Measurements from ENCODE around the gene TTBK2. TPM values are rescaled to one million over a fixed set of nuclear protein-coding genes. Genes with fewer than 3 reads are reported as not detected.

Gene TTBK2
- polyA plus RNA-seq, 1 experiment: 3.3 TPM

DNA sequence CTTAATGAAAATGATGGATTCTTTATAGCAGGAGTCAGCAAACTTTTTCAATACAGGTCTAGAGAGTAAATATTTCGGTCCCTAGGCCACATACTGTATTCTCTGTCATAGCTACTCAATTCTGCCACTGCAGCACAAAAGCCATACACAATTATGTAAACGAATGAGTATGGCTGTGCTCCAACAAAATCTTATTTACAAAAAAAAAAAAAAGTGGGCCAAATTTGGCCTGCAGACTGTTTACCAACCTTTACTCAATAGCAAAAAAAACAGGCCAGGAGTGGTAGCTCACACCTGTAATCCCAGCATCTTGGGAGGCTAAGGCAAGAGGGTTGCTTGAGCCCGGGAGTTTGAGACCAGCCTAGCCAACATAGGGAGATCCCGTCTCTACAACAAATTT is 41.1 kb downstream of the TTBK2 start:
- ChIA-PET POLR2A (no interaction called here), CTCF (interaction anchor here (0.6 to 0.8 kb wide), 2 partner anchors 16 to 18 kb away, joined by 3 to 4 read pairs; no protein-coding TSS in a partner anchor)
- TF ChIP-seq, protein P1, sequence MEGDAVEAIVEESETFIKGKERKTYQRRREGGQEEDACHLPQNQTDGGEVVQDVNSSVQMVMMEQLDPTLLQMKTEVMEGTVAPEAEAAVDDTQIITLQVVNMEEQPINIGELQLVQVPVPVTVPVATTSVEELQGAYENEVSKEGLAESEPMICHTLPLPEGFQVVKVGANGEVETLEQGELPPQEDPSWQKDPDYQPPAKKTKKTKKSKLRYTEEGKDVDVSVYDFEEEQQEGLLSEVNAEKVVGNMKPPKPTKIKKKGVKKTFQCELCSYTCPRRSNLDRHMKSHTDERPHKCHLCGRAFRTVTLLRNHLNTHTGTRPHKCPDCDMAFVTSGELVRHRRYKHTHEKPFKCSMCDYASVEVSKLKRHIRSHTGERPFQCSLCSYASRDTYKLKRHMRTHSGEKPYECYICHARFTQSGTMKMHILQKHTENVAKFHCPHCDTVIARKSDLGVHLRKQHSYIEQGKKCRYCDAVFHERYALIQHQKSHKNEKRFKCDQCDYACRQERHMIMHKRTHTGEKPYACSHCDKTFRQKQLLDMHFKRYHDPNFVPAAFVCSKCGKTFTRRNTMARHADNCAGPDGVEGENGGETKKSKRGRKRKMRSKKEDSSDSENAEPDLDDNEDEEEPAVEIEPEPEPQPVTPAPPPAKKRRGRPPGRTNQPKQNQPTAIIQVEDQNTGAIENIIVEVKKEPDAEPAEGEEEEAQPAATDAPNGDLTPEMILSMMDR (IDR thresholded peaks at IDR 0.05; ENCODE audit: insufficient read depth, low read depth, low read length): no peak
- no peaks in the 10 kb centered on the region for H3K27me3 ChIP-seq (ENCODE audit: control insufficient read depth, insufficient read depth, low read length)
- DNase-seq (ENCODE audit: low read depth): no peak
- H3K36me3 ChIP-seq (ENCODE audit: control insufficient read depth, insufficient read depth, low read length): no peaks in the 10 kb centered on the region
- no peak overlapping the region for H3K4me3 ChIP-seq (ENCODE audit: low read depth, low read length)

DNA sequence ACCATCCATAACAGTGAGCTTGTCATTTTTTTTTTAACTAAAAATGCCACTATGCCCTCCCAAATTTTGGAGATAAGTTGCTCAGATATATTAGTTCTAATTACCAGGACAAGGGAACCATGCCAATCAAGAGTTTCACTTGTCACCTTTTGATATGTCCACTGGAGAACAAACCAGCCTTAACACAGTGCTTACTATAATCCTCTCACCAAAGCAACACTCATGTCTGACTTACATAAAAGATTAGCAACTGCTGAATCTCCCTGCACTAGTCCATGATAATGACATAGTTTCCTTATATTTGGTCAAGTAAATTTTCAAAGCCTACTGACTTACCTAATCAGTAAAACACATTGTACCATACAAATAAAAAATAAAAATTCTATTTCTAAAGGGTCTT is 44.4 kb downstream of the TTBK2 start:
- no peak for DNase-seq (ENCODE audit: low read depth)
- Histone ChIP-seq H3K27me3 (ENCODE audit: control insufficient read depth, insufficient read depth, low read length) (no peaks in the 10 kb centered on the region), H3K36me3 (ENCODE audit: control insufficient read depth, insufficient read depth, low read length) (no peaks in the 10 kb centered on the region), H3K4me3 (ENCODE audit: low read depth, low read length) (no peak overlapping the region)
- ChIA-PET POLR2A (no interaction called here), CTCF (no interaction called here)
- TF ChIP-seq, protein P1 (IDR thresholded peaks at IDR 0.05; ENCODE audit: insufficient read depth, low read depth, low read length): no peak

DNA sequence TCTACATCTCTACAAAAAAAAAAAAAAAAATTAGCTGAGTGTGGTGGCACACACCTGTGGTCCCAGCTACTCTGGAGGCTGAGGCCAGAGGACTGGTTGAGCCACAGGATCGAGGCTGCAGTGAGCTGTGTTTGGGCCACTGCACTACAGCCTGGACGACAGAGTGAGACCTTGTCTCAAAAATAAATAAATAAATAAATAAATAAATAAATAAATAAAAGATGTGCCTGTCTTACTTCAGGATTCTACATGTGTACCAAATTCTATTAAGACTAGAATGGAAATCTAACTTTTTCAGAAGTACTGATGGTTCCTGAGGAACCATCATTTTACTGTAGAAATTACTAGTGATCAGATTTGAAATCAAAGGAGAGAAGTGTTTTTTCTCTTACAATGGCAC is 51.9 kb downstream of the TTBK2 start:
- DNase-seq (ENCODE audit: low read depth): no peak
- ChIA-PET CTCF (interaction anchor here (0.8 kb wide), 1 partner anchor 808 kb away, joined by 3 read pairs; no protein-coding TSS in a partner anchor), POLR2A (interaction anchor here (0.5 kb wide), 1 partner anchor 10 kb away, joined by 3 read pairs; no protein-coding TSS in a partner anchor)
- TF ChIP-seq, protein P1 (IDR thresholded peaks at IDR 0.05; ENCODE audit: insufficient read depth, low read depth, low read length): no peak
- no peaks in the 10 kb centered on the region for H3K36me3 ChIP-seq (ENCODE audit: control insufficient read depth, insufficient read depth, low read length)
- no peak overlapping the region for H3K4me3 ChIP-seq (ENCODE audit: low read depth, low read length)
- H3K27me3 ChIP-seq (ENCODE audit: control insufficient read depth, insufficient read depth, low read length): no peaks in the 10 kb centered on the region

DNA sequence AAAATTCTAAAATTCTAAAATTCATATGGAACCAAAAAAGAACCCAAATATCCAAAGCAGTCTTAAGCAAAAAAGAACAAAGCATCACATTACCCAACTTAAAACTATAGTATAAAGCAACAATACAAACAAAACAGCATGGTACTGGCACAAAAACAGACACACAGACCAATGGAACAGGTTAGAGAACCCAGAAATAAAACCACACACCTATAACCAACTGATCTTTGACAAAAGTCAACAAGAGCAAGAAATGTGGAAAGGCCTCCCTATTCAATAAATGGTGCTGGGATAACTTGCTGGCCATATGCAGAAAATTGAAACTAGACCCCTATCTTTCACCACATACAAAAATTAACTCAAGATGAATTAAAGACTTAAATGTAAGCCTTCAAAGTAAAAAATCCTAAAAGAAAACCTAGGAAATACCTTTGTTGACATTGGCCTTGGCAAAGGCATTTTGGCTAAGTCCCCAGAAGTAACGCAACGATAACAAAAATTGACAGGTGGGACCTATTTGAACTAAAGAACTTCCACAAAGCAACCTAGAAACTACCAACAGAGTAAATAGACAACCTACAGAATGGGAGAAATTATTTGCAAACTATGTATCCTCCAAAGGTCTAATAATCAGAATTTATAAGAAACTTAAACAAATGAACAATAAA is 56.9 kb downstream of the TTBK2 start:
- POLR2A ChIA-PET: no interaction called here
- Histone ChIP-seq H3K4me3 (ENCODE audit: low read depth, low read length) (no peak overlapping the region), H3K27me3 (ENCODE audit: control insufficient read depth, insufficient read depth, low read length) (no peaks in the 10 kb centered on the region), H3K36me3 (ENCODE audit: control insufficient read depth, insufficient read depth, low read length) (no peaks in the 10 kb centered on the region; the same call in 1 of the 2 replicates)
- TF ChIP-seq, protein P1 (IDR thresholded peaks at IDR 0.05; ENCODE audit: insufficient read depth, low read depth, low read length): no peak
- DNase-seq (ENCODE audit: low read depth): no peak
- CTCF ChIA-PET: no interaction called here

DNA sequence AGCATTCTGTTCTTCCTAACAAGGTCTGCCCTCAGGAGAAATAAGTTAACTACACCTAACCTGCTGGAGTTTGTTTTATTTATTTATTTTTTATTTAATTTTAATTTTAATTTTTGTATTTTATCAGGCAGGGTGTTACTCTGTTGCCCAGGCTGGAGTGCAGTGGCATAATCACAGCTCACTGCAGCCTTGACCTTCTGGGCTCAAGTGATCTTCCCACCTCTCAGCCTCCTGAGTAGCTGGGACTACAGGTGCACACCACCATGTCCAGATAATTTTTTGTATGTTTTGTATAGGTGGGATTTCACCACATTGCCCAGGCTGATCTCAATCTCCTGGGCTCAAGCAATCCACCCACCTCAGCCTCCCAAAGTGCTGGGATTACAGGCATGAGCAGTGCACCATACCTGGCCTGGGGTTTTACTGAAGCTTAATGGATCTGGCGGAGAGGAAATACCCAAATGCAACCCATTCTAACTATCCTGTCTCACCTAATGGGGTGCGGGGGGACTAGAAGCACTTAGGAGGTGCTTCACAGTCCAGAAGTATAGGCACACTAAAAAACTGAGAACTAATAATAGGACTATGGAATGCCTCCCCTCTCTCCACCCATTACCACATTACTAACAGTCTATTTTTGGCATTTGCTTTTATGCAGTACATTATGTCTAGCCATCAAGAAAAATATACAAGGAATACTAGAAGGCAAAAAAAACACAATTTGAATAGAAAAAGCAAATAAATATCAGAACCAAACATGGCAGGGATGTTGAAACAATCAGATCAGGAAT is 61.4 kb downstream of the TTBK2 start:
- CTCF ChIA-PET: no interaction called here
- POLR2A ChIA-PET: no interaction called here
- no peak overlapping the region for H3K4me3 ChIP-seq (ENCODE audit: low read depth, low read length)
- no peaks in the 10 kb centered on the region for H3K27me3 ChIP-seq (ENCODE audit: control insufficient read depth, insufficient read depth, low read length)
- H3K36me3 ChIP-seq (ENCODE audit: control insufficient read depth, insufficient read depth, low read length): no peaks in the 10 kb centered on the region; the same call in 1 of the 2 replicates
- TF ChIP-seq, protein P1 (IDR thresholded peaks at IDR 0.05; ENCODE audit: insufficient read depth, low read depth, low read length): no peak
- no peak for DNase-seq (ENCODE audit: low read depth)
